HG03097 (cell line): ENCODE measurements around the gene SYT2.
"Not testable (repeated sequence)": the region's sequence is repeated elsewhere in the genome, so short reads cannot be mapped to it uniquely, and the experiment has no call there.

Experiments used
- ATAC-seq: cut with Tn5 transposase; IDR thresholded peaks from one replicate; pipeline ENCODE4 v1.9.1; 2021; ENCODE audit not compliant: unreplicated experiment, low FRiP score

Gene SYT2

GRCh38 chr1:202556037-202556436 lies 154.2 kb downstream of the SYT2 start:
- ATAC-seq: not testable (repeated sequence)

- not testable (repeated sequence) for ATAC-seq
These were observed 155.6 kb downstream of the SYT2 start for GRCh38 chr1:202554619-202555018.

DNA sequence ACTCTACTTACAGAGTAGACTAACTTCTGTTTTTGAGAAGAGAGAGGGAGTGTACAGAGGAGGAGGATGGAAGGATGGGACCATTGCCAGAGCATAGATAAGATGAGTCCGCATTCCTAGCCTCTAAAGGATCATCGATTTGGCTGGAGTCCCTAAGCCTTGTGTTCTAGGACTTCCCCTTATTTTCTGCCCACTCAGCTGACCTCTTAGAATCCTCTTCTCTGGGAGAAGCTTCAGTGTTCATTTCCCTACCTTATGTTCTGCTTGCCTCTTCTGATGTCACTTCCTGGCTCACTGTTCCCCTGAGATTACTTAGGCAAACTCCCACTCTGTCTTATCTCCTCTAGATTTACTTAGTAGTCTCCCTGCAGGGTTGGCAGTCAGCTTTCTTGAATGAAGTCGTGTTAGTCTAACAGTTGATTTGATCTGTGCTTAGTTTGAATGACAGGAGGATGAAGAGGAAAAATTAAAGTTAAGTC lies 156.7 kb downstream of the SYT2 start:
- ATAC-seq: peak; percentile 50

GRCh38 chr1:202553078-202553477 lies 157.2 kb downstream of the SYT2 start:
- not testable (repeated sequence) for ATAC-seq

DNA sequence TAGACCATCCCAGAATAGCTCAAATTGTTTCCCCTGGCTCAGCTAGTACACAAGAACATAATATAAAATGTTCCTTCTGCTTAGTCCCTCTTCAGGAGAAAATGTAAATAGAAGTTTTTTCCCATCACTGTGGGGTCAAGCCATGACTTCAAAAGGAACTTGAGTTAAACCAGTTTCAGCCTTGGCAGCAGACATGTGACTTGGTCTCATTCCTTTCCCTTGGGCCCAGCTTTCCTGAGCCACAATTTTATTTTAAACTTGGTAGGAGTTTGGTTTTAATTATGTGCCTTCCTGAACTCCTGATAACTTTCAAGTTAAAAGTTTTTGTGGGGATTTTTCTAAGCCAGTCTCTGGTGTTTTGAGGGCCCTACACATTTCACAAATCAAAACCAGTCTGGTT lies 157.6 kb downstream of the SYT2 start:
- ATAC-seq: not testable (repeated sequence)

GRCh38 chr1:202551683-202552082 lies 158.6 kb downstream of the SYT2 start:
- ATAC-seq: no peak

GRCh38 chr1:202550088-202550487 lies 160.2 kb downstream of the SYT2 start:
- not testable (repeated sequence) for ATAC-seq

GRCh38 chr1:202547215-202547614 lies 163.0 kb downstream of the SYT2 start:
- no peak for ATAC-seq

GRCh38 chr1:202546796-202547195 lies 163.5 kb downstream of the SYT2 start:
- ATAC-seq: peak; percentile 69

DNA sequence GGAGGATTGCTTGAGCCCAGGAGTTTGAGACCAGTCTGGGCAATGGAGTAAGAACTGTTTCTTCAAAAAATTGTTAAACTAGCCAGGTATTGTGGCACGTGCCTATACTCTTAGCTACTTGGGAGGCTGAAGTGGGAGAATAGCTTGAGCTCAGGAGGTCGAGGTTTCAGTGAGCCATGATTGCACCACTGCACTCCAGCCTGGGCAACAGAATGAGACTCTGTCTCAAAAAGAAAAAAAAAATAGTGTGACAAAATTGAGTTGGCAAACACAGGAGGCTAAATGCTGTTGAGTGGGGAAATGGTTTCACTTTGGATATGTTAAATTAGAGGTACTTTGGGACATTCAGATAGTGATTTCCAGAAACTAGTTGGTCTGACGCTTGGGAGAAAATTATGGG lies 163.9 kb downstream of the SYT2 start:
- ATAC-seq: peak; percentile 19

DNA sequence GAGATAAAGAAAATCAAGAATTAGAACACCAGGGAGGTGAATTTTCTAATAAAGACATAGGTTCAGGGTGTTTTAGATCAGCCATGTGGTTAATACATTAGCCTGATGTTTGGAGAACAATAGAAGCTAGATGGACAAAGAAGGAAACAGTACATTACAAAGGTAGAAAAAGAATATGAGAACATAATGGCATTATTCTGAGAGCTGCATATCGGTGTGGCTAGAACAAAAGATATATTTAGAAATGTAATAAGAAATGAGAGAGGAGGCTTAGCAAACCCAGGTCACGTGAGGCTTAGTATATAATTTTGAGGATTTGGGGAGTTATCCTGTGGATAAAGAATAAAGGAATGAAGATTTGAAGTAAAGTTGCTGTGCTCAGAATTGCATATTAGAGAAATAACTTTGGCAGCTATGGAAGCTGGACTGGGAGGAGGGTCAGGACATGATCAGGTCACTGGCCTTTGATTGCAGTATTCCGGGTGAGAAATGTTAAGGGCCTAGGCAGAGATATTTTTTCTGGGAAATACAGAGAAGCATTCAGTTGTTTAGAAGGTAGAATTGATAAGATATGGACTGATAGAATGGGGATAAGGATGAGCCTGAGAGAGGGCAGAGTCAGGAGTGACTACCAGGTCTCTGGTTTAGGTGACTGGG lies 164.5 kb downstream of the SYT2 start:
- ATAC-seq: not testable (repeated sequence)

- ATAC-seq: not testable (repeated sequence)
These were observed 165.3 kb downstream of the SYT2 start for GRCh38 chr1:202544766-202545449.

- ATAC-seq: not testable (repeated sequence)
These were observed 166.7 kb downstream of the SYT2 start for GRCh38 chr1:202543537-202543936.

DNA sequence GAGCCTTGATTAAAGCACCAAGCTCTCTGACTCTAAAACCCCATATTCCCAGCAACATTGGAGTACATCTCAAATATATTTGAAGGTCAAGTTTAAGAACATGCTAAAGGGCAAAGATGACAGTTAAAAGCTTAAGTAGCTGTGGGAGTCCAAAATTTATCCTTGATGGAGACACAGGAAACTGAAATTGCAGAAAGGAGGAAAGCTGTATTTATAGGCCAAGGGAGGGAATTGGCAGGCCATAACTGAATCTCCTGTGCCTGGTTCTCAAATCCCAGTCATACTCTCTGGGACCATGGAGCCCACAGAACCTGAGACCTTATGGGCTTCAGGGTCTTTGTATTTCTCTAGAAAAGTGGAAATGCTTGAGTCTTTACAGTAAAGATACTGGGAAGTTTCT lies 167.8 kb downstream of the SYT2 start:
- not testable (repeated sequence) for ATAC-seq

- ATAC-seq: not testable (repeated sequence)
These were observed 169.4 kb downstream of the SYT2 start for GRCh38 chr1:202540858-202541257.
